H9 (cell line): ENCODE data around the gene TBC1D5. TPM values are rescaled to one million over a fixed set of nuclear protein-coding genes. Genes with fewer than 3 reads are reported as not detected.

ENCODE experiments used
- DNase-seq: peaks from one replicate; pipeline ENCODE4 v3.0.0-alpha.2; 2017
- H2AFZ ChIP-seq: one replicate; pipeline ENCODE4 v1.6.1; 2013; ENCODE audit warnings: mild to moderate bottlenecking, low read length, control low read depth, moderate library complexity
- H2AK5ac ChIP-seq: 2 replicates; pipeline ENCODE4 v1.6.1; 2013; ENCODE audit warnings: low read length, control low read depth, mixed read lengths; ENCODE audit not compliant: insufficient read length
- H2BK120ac ChIP-seq: one replicate; pipeline ENCODE4 v1.6.1; 2013; ENCODE audit warnings: low read depth, mild to moderate bottlenecking, low read length, control low read depth, inconsistent platforms; ENCODE audit not compliant: poor library complexity, severe bottlenecking
- H2BK12ac ChIP-seq: 2 replicates; pipeline ENCODE4 v1.6.1; 2013; ENCODE audit warnings: low read length, control low read depth, mixed read lengths, low read depth; ENCODE audit not compliant: insufficient read length
- H2BK15ac ChIP-seq: 2 replicates; pipeline ENCODE4 v1.6.1; 2013; ENCODE audit warnings: low read depth, low read length, control low read depth
- H2BK20ac ChIP-seq: one replicate; pipeline ENCODE4 v1.6.1; 2013; ENCODE audit warnings: low read depth, mild to moderate bottlenecking, low read length, control low read depth, inconsistent platforms; ENCODE audit not compliant: poor library complexity, severe bottlenecking
- H2BK5ac ChIP-seq: 2 replicates; pipeline ENCODE4 v1.6.1; 2013; ENCODE audit warnings: low read length, control low read depth, mixed read lengths; ENCODE audit not compliant: insufficient read length
- H3K14ac ChIP-seq: 2 replicates; pipeline ENCODE4 v1.6.1; 2013; ENCODE audit warnings: low read length, control low read depth; ENCODE audit not compliant: insufficient read depth
- H3K18ac ChIP-seq: 2 replicates; pipeline ENCODE4 v1.6.1; 2013; ENCODE audit warnings: low read depth, mild to moderate bottlenecking, mixed read lengths, low read length, control low read depth; ENCODE audit not compliant: insufficient read length
- H3K23ac ChIP-seq: 2 replicates; pipeline ENCODE4 v1.6.1; 2013; ENCODE audit warnings: low read length, control low read depth, mixed read lengths, low read depth; ENCODE audit not compliant: insufficient read length
- H3K23me2 ChIP-seq: 2 replicates; pipeline ENCODE4 v1.6.1; 2013; ENCODE audit warnings: low read depth, mild to moderate bottlenecking, mixed read lengths, low read length, control low read depth; ENCODE audit not compliant: insufficient read length, poor library complexity, severe bottlenecking
- H3K27ac ChIP-seq: 2 replicates; pipeline ENCODE4 v1.5.1; 2013; ENCODE audit warnings: low read length, control low read depth, mixed read lengths, low read depth; ENCODE audit not compliant: insufficient read length
- H3K27me3 ChIP-seq: 2 replicates; pipeline ENCODE4 v1.6.1; 2013; ENCODE audit warnings: low read length, control low read depth, inconsistent platforms; ENCODE audit not compliant: insufficient read depth
- H3K4ac ChIP-seq: 2 replicates; pipeline ENCODE4 v1.6.1; 2013; ENCODE audit warnings: low read depth, mild to moderate bottlenecking, control low read depth, inconsistent platforms, low read length, moderate library complexity
- H3K4me1 ChIP-seq: 2 replicates; pipeline ENCODE4 v1.6.1; 2013; ENCODE audit warnings: low read length, control low read depth, inconsistent platforms; ENCODE audit not compliant: insufficient read depth
- H3K4me2 ChIP-seq: 2 replicates; pipeline ENCODE4 v1.6.1; 2013; ENCODE audit warnings: low read length, control low read depth, mixed read lengths; ENCODE audit not compliant: insufficient read length, insufficient read depth
- H3K56ac ChIP-seq: 2 replicates; pipeline ENCODE4 v1.6.1; 2013; ENCODE audit warnings: low read depth, mild to moderate bottlenecking, mixed read lengths, low read length, control low read depth; ENCODE audit not compliant: insufficient read length
- H3K79me1 ChIP-seq: 2 replicates; pipeline ENCODE4 v1.6.1; 2013; ENCODE audit warnings: low read depth, mild to moderate bottlenecking, moderate library complexity, low read length, control low read depth, inconsistent platforms; ENCODE audit not compliant: insufficient read depth, poor library complexity, severe bottlenecking
- H3K79me2 ChIP-seq: 2 replicates; pipeline ENCODE4 v1.6.1; 2013; ENCODE audit warnings: low read length, control low read depth, inconsistent platforms; ENCODE audit not compliant: insufficient read depth
- H3K9ac ChIP-seq: 2 replicates; pipeline ENCODE4 v1.6.1; 2013; ENCODE audit warnings: low read length, control low read depth, mixed read lengths; ENCODE audit not compliant: insufficient read length; ENCODE audit errors: extremely low read depth
- H3K9me3 ChIP-seq: one replicate; pipeline ENCODE4 v1.6.1; 2013; ENCODE audit warnings: low read depth, low read length, inconsistent platforms; ENCODE audit not compliant: control insufficient read depth
- H3T11ph ChIP-seq: one replicate; pipeline ENCODE4 v1.6.1; 2013; ENCODE audit warnings: mild to moderate bottlenecking, low read length, control low read depth, inconsistent platforms
- H4K20me1 ChIP-seq: one replicate; pipeline ENCODE4 v1.6.1; 2013; ENCODE audit not compliant: control insufficient read depth, insufficient read length, insufficient read depth
- H4K5ac ChIP-seq: 2 replicates; pipeline ENCODE4 v1.6.1; 2013; ENCODE audit warnings: low read depth, mild to moderate bottlenecking, mixed read lengths, low read length, control low read depth; ENCODE audit not compliant: insufficient read length
- H4K8ac ChIP-seq: replicated peaks from 2 replicates; pipeline ENCODE4 v1.6.1; 2013; ENCODE audit warnings: low read length, control low read depth, mixed read lengths, low read depth; ENCODE audit not compliant: insufficient read length
- H4K91ac ChIP-seq: 2 replicates; pipeline ENCODE4 v1.6.1; 2013; ENCODE audit warnings: low read depth, mild to moderate bottlenecking, moderate library complexity, mixed read lengths, low read length, control low read depth; ENCODE audit not compliant: insufficient read length
- H3K27ac Mint-ChIP-seq, 3 experiments: 2 replicates in 2 of 3; 3 replicates in 1 of 3; pipeline ENCODE4 v1.8.0; 2020 to 2021; ENCODE audit warnings: mixed read lengths in 3 of 3, mild to moderate bottlenecking in 1 of 3, moderate library complexity in 1 of 3
- H3K27me3 Mint-ChIP-seq: 2 replicates; pipeline ENCODE4 v1.8.0; 2021; ENCODE audit warnings: low read depth, mild to moderate bottlenecking, moderate library complexity, mixed read lengths
- H3K36me3 Mint-ChIP-seq, 3 experiments: 2 replicates in 2 of 3; 3 replicates in 1 of 3; pipeline ENCODE4 v1.8.0; 2020 to 2021; ENCODE audit warnings: low read depth in 3 of 3, mixed read lengths in 3 of 3; ENCODE audit not compliant: insufficient read depth in 1 of 3
- H3K4me1 Mint-ChIP-seq, 2 experiments: 2 replicates each; pipeline ENCODE4 v1.8.0; 2020; ENCODE audit warnings: mixed read lengths in 2 of 2
- H3K4me3 Mint-ChIP-seq, 2 experiments: 2 replicates in 1 of 2; 3 replicates in 1 of 2; pipeline ENCODE4 v1.8.0; 2020 to 2021; ENCODE audit warnings: mild to moderate bottlenecking in 2 of 2, mixed read lengths in 2 of 2, moderate library complexity in 1 of 2
- H3K9me3 Mint-ChIP-seq, 2 experiments: 2 replicates in 1 of 2; 3 replicates in 1 of 2; pipeline ENCODE4 v1.8.0; 2020; ENCODE audit warnings: mild to moderate bottlenecking in 2 of 2, mixed read lengths in 2 of 2, moderate library complexity in 1 of 2
- CTCF ChIP-seq: fragments of 200-600 bp; sonication (generic); conservative IDR thresholded peaks from 3 replicates; pipeline ENCODE4 v1.8.0; 2021; ENCODE audit warnings: antibody characterized with exemption, mild to moderate bottlenecking
- WGBS: extraction: QIAGEN DNeasy Blood & Tissue Kit; methylation state at CpG from one replicate; pipeline ENCODE4 v1.1.7; 2013; ENCODE audit warnings: missing lambda C conversion rate, low lambda C conversion rate, mixed read lengths; ENCODE audit not compliant: insufficient read length; ENCODE audit errors: extremely low coverage; 5-methylcytosine and 5-hydroxymethylcytosine counted together
- total RNA-seq: library from RNA; stranded (reverse); gene quantifications from 2 replicates; pipeline ENCODE4 v1.2.1, GENCODE V29; 2021

The TBC1D5 gene
- total RNA-seq, 1 experiment from 2014 or later, result 25.0 TPM

- Histone ChIP-seq H3K4me2 (no peak overlapping the region), H3K56ac (no peak overlapping the region), H2AK5ac (no peak overlapping the region), H4K20me1 (no peaks in the 10 kb centered on the region), H4K91ac (no peak overlapping the region), H3K4ac (no peak overlapping the region), H3K4me1 (no peaks in the 10 kb centered on the region), H2BK15ac (no peak overlapping the region), H4K8ac (no peak overlapping the region), H3K14ac (no peak overlapping the region), H3K27me3 (no peaks in the 10 kb centered on the region), H3K23me2 (no peaks in the 10 kb centered on the region), H3K9me3 (no peaks in the 10 kb centered on the region), H3K79me1 (no peaks in the 10 kb centered on the region), H2AFZ (no peak overlapping the region), H3K27ac (no peak overlapping the region), H2BK12ac (no peak overlapping the region), H3K18ac (no peak overlapping the region), H3T11ph (no peak overlapping the region), H2BK120ac (no peak overlapping the region), H3K79me2 (no peaks in the 10 kb centered on the region), H2BK5ac (no peak overlapping the region), H2BK20ac (no peak overlapping the region), H4K5ac (no peak overlapping the region), H3K23ac (no peak overlapping the region), H3K9ac (no peak overlapping the region)
- Mint-ChIP-seq H3K9me3 (no peaks in the 10 kb centered on the region), H3K4me3 (no peak overlapping the region), H3K36me3 (no peaks in the 10 kb centered on the region), H3K27me3 (no peaks in the 10 kb centered on the region), H3K4me1 (peaks cover 15 to 19% of the 10 kb centered on the region in 2 experiments), H3K27ac (no peak overlapping the region)
- no CpG with 5 or more reads among the region's 8 CpGs for WGBS
- DNase-seq, result no peak
- TF ChIP-seq CTCF, result no peak
These were observed 158.9 kb downstream of the TBC1D5 start for GRCh38 chr3:17583530-17583929.
